ENCODE data around the gene STK36. TPM values are rescaled to one million over a fixed set of nuclear protein-coding genes. Genes with fewer than 3 reads are reported as not detected.

The STK36 gene
- total RNA-seq, 2 donors from 2014 or later = 17.8 to 36.7 TPM

GRCh38 chr2:218648787-218649100 lies 23.1 kb upstream of the STK36 start:
- peaks cover 30% of the 10 kb centered on the region for H3K36me3 ChIP-seq
- H3K4me1 ChIP-seq = no peaks in the 10 kb centered on the region
- H3K4me3 ChIP-seq = no peak overlapping the region
- no peak for TF ChIP-seq CTCF (IDR thresholded peaks at IDR 0.05)
- no peak overlapping the region for H3K27ac ChIP-seq
- DNase-seq = no peak
- intact Hi-C loops (cut with DNase I) = loop anchor here (10.0 kb wide), 1 partner anchor 244 kb away; no protein-coding TSS in a partner anchor
- H3K9me3 ChIP-seq = no peaks in the 10 kb centered on the region
- H3K9ac ChIP-seq (ENCODE audit: low read depth in 2 of 2, low read length in 2 of 2) = no peak overlapping the region
- H3K27me3 ChIP-seq = no peaks in the 10 kb centered on the region

GRCh38 chr2:218655751-218656150 lies 16.1 kb upstream of the STK36 start:
- peaks cover 8% of the 10 kb centered on the region for H3K4me1 ChIP-seq
- H3K36me3 ChIP-seq = peaks cover 6% of the 10 kb centered on the region
- no peak for DNase-seq
- H3K9me3 ChIP-seq = no peaks in the 10 kb centered on the region
- H3K27ac ChIP-seq = no peak overlapping the region
- intact Hi-C loops (cut with DNase I) = no loop called here
- no peak for TF ChIP-seq CTCF (IDR thresholded peaks at IDR 0.05)
- H3K4me3 ChIP-seq = no peak overlapping the region
- H3K9ac ChIP-seq (ENCODE audit: low read depth in 2 of 2, low read length in 2 of 2) = no peak overlapping the region
- H3K27me3 ChIP-seq = no peaks in the 10 kb centered on the region

- peak overlapping the region; percentile 98 for H3K4me3 ChIP-seq
- peak; percentile 69 for DNase-seq
- H3K4me1 ChIP-seq = peaks cover 8% of the 10 kb centered on the region
- peak overlapping the region; percentile 82 to 84 for H3K9ac ChIP-seq (ENCODE audit: low read depth in 2 of 2, low read length in 2 of 2)
- H3K36me3 ChIP-seq = no peaks in the 10 kb centered on the region
- H3K27ac ChIP-seq = peak overlapping the region; percentile 81
- no peaks in the 10 kb centered on the region for H3K9me3 ChIP-seq
- TF ChIP-seq CTCF (IDR thresholded peaks at IDR 0.05) = peak; percentile 13
- intact Hi-C loops (cut with DNase I) = no loop called here
- no peaks in the 10 kb centered on the region for H3K27me3 ChIP-seq
Measured at GRCh38 chr2:218658671-218659257, 13.1 kb upstream of the STK36 start.

- DNase-seq = peak; percentile 98
- H3K27ac ChIP-seq = peak within 1 kb of the TSS; percentile 81
- H3K27me3 ChIP-seq = no peaks in the 10 kb centered on the region
- H3K9ac ChIP-seq (ENCODE audit: low read depth in 2 of 2, low read length in 2 of 2) = peak within 1 kb of the TSS; percentile 82 to 84
- H3K4me3 ChIP-seq = peak within 1 kb of the TSS; percentile 98
- intact Hi-C loops (cut with DNase I) = no loop called here
- peaks cover 8% of the 10 kb centered on the region for H3K4me1 ChIP-seq
- no peaks in the 10 kb centered on the region for H3K36me3 ChIP-seq
- no peaks in the 10 kb centered on the region for H3K9me3 ChIP-seq
- no peak for TF ChIP-seq CTCF (IDR thresholded peaks at IDR 0.05)
Measured at GRCh38 chr2:218659258-218659987, 12.5 kb upstream of the STK36 start, which contains the start of the genes BCS1L and ZNF142. TSS of gene BCS1L (plus strand) at chr2:218659683. CDS start at chr2:218660988, 1,305 bp downstream. TSS of gene ZNF142 (minus strand) at chr2:218659623. CDS start at chr2:218656429, 3,194 bp downstream.

GRCh38 chr2:218659988-218660358 lies 11.9 kb upstream of the STK36 start:
- Histone ChIP-seq H3K36me3 (no peaks in the 10 kb centered on the region), H3K4me1 (peaks cover 8% of the 10 kb centered on the region), H3K4me3 (peak overlapping the region; percentile 98), H3K27me3 (no peaks in the 10 kb centered on the region), H3K9ac (ENCODE audit: low read depth in 2 of 2, low read length in 2 of 2) (peak overlapping the region; percentile 82 to 84), H3K27ac (peak overlapping the region; percentile 81), H3K9me3 (no peaks in the 10 kb centered on the region)
- intact Hi-C loops (cut with DNase I) = no loop called here
- TF ChIP-seq CTCF (IDR thresholded peaks at IDR 0.05) = no peak
- DNase-seq = no peak

Measured in colonic mucosa (tissue), 4 donors.